Astrocyte of the spinal cord (primary cell): ENCODE results near the gene ENOSF1.

ENCODE experiments used
- DNase-seq: peaks from one replicate; pipeline ENCODE4 v3.0.0; 2011; ENCODE audit warnings: low read depth, low spot score
- H3K4me3 ChIP-seq: 2 replicates; pipeline ENCODE4 v1.5.1; 2011; ENCODE audit warnings: low read depth, mild to moderate bottlenecking, low read length, moderate library complexity
- in situ Hi-C: cut with HindIII; loops from 2 replicates; pipeline ENCODE4 v1.10.0; 2017; ENCODE audit warnings: low sequenced_read_pairs
- TF ChIP-seq, protein P1 (sequence below): IDR thresholded peaks from 2 replicates; pipeline ENCODE4 v1.5.1; 2012; ENCODE audit warnings: low read depth, mild to moderate bottlenecking, low read length, inconsistent platforms

ENOSF1 gene

GRCh38 chr18:653512-653911 lies 58.9 kb downstream of the ENOSF1 start:
- H3K4me3 ChIP-seq = no peak overlapping the region
- no peak for DNase-seq
- in situ Hi-C loops = no loop called here
- TF ChIP-seq, protein P1, sequence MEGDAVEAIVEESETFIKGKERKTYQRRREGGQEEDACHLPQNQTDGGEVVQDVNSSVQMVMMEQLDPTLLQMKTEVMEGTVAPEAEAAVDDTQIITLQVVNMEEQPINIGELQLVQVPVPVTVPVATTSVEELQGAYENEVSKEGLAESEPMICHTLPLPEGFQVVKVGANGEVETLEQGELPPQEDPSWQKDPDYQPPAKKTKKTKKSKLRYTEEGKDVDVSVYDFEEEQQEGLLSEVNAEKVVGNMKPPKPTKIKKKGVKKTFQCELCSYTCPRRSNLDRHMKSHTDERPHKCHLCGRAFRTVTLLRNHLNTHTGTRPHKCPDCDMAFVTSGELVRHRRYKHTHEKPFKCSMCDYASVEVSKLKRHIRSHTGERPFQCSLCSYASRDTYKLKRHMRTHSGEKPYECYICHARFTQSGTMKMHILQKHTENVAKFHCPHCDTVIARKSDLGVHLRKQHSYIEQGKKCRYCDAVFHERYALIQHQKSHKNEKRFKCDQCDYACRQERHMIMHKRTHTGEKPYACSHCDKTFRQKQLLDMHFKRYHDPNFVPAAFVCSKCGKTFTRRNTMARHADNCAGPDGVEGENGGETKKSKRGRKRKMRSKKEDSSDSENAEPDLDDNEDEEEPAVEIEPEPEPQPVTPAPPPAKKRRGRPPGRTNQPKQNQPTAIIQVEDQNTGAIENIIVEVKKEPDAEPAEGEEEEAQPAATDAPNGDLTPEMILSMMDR = no peak

GRCh38 chr18:652131-652530 lies 60.3 kb downstream of the ENOSF1 start:
- in situ Hi-C loops = no loop called here
- no peak overlapping the region for H3K4me3 ChIP-seq
- TF ChIP-seq, protein P1 = no peak
- no peak for DNase-seq

DNA sequence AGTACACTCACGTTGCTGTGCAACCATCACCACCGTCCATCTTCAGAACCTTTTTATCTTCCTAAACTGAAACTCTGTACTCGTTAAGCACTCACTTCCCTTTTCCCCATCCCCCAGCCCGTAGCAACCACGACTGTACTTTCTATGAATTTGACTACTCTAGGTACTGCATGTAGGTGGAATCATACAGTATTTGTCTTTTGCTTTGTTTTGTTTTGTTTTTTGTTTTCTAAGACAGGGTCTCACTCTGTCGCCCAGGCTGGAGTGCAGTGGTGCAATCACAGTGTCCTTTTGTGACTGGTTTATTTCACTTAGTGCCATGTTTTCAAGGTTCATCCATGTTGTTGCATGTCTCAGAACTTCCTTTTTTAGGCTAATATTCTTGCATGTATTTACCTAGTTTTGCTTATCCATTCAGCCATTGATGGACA lies 62.0 kb downstream of the ENOSF1 start:
- in situ Hi-C loops = no loop called here
- no peak overlapping the region for H3K4me3 ChIP-seq
- TF ChIP-seq, protein P1 = no peak
- DNase-seq = no peak

GRCh38 chr18:649341-649740 lies 63.1 kb downstream of the ENOSF1 start:
- H3K4me3 ChIP-seq = no peak overlapping the region
- TF ChIP-seq, protein P1 = no peak
- in situ Hi-C loops = no loop called here
- no peak for DNase-seq

- DNase-seq = no peak
- H3K4me3 ChIP-seq = no peak overlapping the region
- in situ Hi-C loops = no loop called here
- TF ChIP-seq, protein P1 = no peak
Observed at GRCh38 chr18:647304-647703, 65.1 kb downstream of the ENOSF1 start.

DNA sequence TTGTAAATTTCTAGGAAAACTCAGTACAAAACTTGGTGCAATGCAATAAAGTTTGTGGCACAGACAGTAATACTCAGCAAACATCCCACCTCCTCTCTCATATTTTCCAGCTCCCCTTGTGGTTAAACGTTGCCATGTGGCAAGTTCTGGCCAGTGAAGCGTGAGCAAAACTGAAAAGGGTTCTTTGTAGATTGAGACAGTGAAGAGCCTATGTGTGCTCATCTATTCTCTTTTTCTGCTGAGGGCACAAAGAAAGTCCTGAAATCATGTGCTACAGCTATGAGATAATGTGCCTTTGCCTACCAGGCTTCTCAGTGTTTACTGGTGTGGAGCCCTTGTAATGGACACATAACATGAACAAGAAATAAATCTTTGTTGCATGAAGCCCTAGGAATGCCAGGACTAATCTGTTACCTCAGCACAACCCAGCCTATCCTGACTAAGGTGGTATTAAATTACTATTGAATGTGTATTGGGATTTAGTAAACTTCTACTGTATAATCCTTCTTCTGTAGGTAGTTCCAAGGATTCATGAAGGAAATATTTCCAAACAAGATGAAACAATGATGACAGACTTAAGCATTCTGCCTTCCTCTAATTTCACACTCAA lies 67.9 kb downstream of the ENOSF1 start:
- no peak for DNase-seq
- H3K4me3 ChIP-seq = no peak overlapping the region
- TF ChIP-seq, protein P1 = no peak
- in situ Hi-C loops = no loop called here
